Liver (tissue), 9 donors: ENCODE measurements around the gene KCNQ1. TPM values are rescaled to one million over a fixed set of nuclear protein-coding genes. Genes with fewer than 3 reads are reported as not detected.

Experiments
- DNase-seq: peaks from one replicate; pipeline ENCODE4 v3.0.0-alpha.2; 2017; ENCODE audit warnings: low spot score
- H3K27ac ChIP-seq, 2 donors: one replicate each; pipeline ENCODE4 v1.7.0; 2013; ENCODE audit warnings: inconsistent platforms in 2 of 2, low read length in 2 of 2, control low read depth in 1 of 2, low read depth in 1 of 2, mild to moderate bottlenecking in 1 of 2
- H3K27me3 ChIP-seq, 4 donors: one replicate each; pipeline versions ENCODE4 v1.6.1 to v1.7.0; 2013; ENCODE audit warnings: low read length in 3 of 4, inconsistent platforms in 1 of 4, mild to moderate bottlenecking in 1 of 4, moderate library complexity in 1 of 4; ENCODE audit not compliant: control insufficient read depth in 4 of 4, insufficient read depth in 4 of 4
- H3K36me3 ChIP-seq, 4 donors: one replicate each; pipeline versions ENCODE4 v1.6.1 to v1.7.0; 2013; ENCODE audit warnings: low read length in 3 of 4, mild to moderate bottlenecking in 3 of 4, low read depth in 1 of 4, moderate library complexity in 1 of 4; ENCODE audit not compliant: control insufficient read depth in 4 of 4, insufficient read depth in 3 of 4
- H3K4me1 ChIP-seq, 4 donors: one replicate each; pipeline versions ENCODE4 v1.6.1 to v1.7.0; 2013; ENCODE audit warnings: low read length in 3 of 4, mild to moderate bottlenecking in 3 of 4, moderate library complexity in 1 of 4; ENCODE audit not compliant: control insufficient read depth in 4 of 4, insufficient read depth in 4 of 4
- H3K4me3 ChIP-seq, 3 donors: one replicate each; pipeline versions ENCODE4 v1.6.1 to v1.7.0; 2013; ENCODE audit warnings: low read length in 3 of 3, control low read depth in 1 of 3, low read depth in 1 of 3, mild to moderate bottlenecking in 1 of 3
- H3K9ac ChIP-seq, 2 donors: one replicate each; pipeline ENCODE4 v1.7.0; 2013; ENCODE audit warnings: low read length in 2 of 2, mild to moderate bottlenecking in 2 of 2, moderate library complexity in 2 of 2, control low read depth in 1 of 2, low read depth in 1 of 2
- H3K9me3 ChIP-seq, 4 donors: one replicate each; pipeline versions ENCODE4 v1.6.1 to v1.7.0; 2013; ENCODE audit warnings: low read length in 3 of 4; ENCODE audit not compliant: control insufficient read depth in 4 of 4
- ATF3 ChIP-seq: IDR thresholded peaks from 2 replicates; pipeline ENCODE4 v1.6.1; 2016; ENCODE audit warnings: antibody characterized with exemption
- CTCF ChIP-seq: fragments of 150-350 bp; IDR thresholded peaks from 2 replicates; pipeline ENCODE4 v1.5.1; 2017; ENCODE audit warnings: improper control_type of control experiment, low read depth, low read length; ENCODE audit not compliant: missing input control
- EGR1 ChIP-seq, 2 donors: IDR thresholded peaks; 2 replicates each; pipeline ENCODE4 v1.6.1; 2016 to 2018; ENCODE audit warnings: antibody characterized with exemption in 2 of 2, low read depth in 2 of 2
- FOXA1 ChIP-seq: IDR thresholded peaks from 2 replicates; pipeline ENCODE4 v1.6.1; 2016; ENCODE audit warnings: antibody characterized with exemption
- FOXA2 ChIP-seq: IDR thresholded peaks from 2 replicates; pipeline ENCODE4 v1.6.1; 2016; ENCODE audit warnings: antibody characterized with exemption
- GABPA ChIP-seq, 2 donors: IDR thresholded peaks in 1 of 2; conservative IDR thresholded peaks in 1 of 2; 2 replicates each; pipeline ENCODE4 v1.6.1; 2016; ENCODE audit warnings: antibody characterized with exemption in 2 of 2, mild to moderate bottlenecking in 1 of 2, moderate library complexity in 1 of 2
- HNF4A ChIP-seq, 2 donors: conservative IDR thresholded peaks; 2 replicates each; pipeline ENCODE4 v1.6.1; 2016; ENCODE audit warnings: antibody characterized with exemption in 2 of 2, mild to moderate bottlenecking in 2 of 2
- HNF4G ChIP-seq: IDR thresholded peaks from 2 replicates; pipeline ENCODE4 v1.6.1; 2016; ENCODE audit warnings: antibody characterized with exemption
- JUND ChIP-seq, 2 donors: IDR thresholded peaks; 2 replicates each; pipeline ENCODE4 v1.6.1; 2016; ENCODE audit warnings: antibody characterized with exemption in 2 of 2
- MAX ChIP-seq: IDR thresholded peaks from 2 replicates; pipeline ENCODE4 v1.6.1; 2016; ENCODE audit warnings: antibody characterized with exemption
- NR2F2 ChIP-seq: IDR thresholded peaks from 2 replicates; pipeline ENCODE4 v1.6.1; 2016; ENCODE audit warnings: antibody characterized with exemption
- RAD21 ChIP-seq, 2 donors: IDR thresholded peaks; 2 replicates each; pipeline ENCODE4 v1.6.1; 2016; ENCODE audit warnings: antibody characterized with exemption in 2 of 2, mild to moderate bottlenecking in 2 of 2
- REST ChIP-seq: IDR thresholded peaks from 2 replicates; pipeline ENCODE4 v1.6.1; 2016; ENCODE audit warnings: antibody characterized with exemption, mild to moderate bottlenecking
- RXRA ChIP-seq, 2 donors: IDR thresholded peaks; 2 replicates each; pipeline ENCODE4 v1.6.1; 2017 to 2018; ENCODE audit warnings: antibody characterized with exemption in 2 of 2, mild to moderate bottlenecking in 1 of 2
- SP1 ChIP-seq: IDR thresholded peaks from 2 replicates; pipeline ENCODE4 v1.6.1; 2018; ENCODE audit warnings: antibody characterized with exemption, mild to moderate bottlenecking
- TAF1 ChIP-seq: conservative IDR thresholded peaks from 2 replicates; pipeline ENCODE4 v1.6.1; 2016; ENCODE audit warnings: antibody characterized with exemption, mild to moderate bottlenecking
- YY1 ChIP-seq: IDR thresholded peaks from 2 replicates; pipeline ENCODE4 v1.6.1; 2016; ENCODE audit warnings: antibody characterized with exemption, mild to moderate bottlenecking
- ZBTB33 ChIP-seq: IDR thresholded peaks from 2 replicates; pipeline ENCODE4 v1.6.1; 2016; ENCODE audit warnings: antibody characterized with exemption
- WGBS: extraction: QIAGEN DNeasy Blood & Tissue Kit; methylation state at CpG from one replicate; pipeline ENCODE4 v1.1.7; 2013; 5-methylcytosine and 5-hydroxymethylcytosine counted together
- polyA plus RNA-seq, 2 donors: library from polyadenylated mRNA; stranded (reverse) in 1 of 2; unstranded in 1 of 2; fragments of 200-250 nt in 1 of 2; fragments of >200 nt in 1 of 2; fragmentation: Nextera tagmentation in 1 of 2; extraction: Ambion mirVana in 1 of 2; gene quantifications; one replicate each; pipeline versions ENCODE4 v1.2.1 to v1.2.3, GENCODE V29; 2013 to 2015
- total RNA-seq, 2 donors: library from RNA; depleted of rRNA; stranded (reverse); fragments of >200 nt; gene quantifications; one replicate each; pipeline ENCODE4 v1.2.3, GENCODE V29; 2014
- donor health status: healthy.
- donor health status: healthy.
- donor health status: healthy.
- donor health status: healthy.
- donor health status: healthy.

KCNQ1 gene
- total and polyA plus RNA-seq, 4 donors = 0.31 to 2.2 (median 1.5) TPM

- Histone ChIP-seq H3K27me3 (peaks cover 0 to 6% (median 0%) of the 10 kb centered on the region in 4 donors), H3K4me1 (peaks cover 0 to 8% (median 5%) of the 10 kb centered on the region in 4 donors), H3K9ac (no peak overlapping the region), H3K4me3 (no peak overlapping the region), H3K36me3 (no peaks in the 10 kb centered on the region), H3K27ac (no peak overlapping the region), H3K9me3 (no peaks in the 10 kb centered on the region)
- WGBS = 30% methylated on average over 43 of the region's 43 CpGs
- TF ChIP-seq EGR1 (IDR thresholded peaks at IDR 0.05; ENCODE audit: low read depth in 2 of 2) = no peak
- no peak for TF ChIP-seq RXRA (IDR thresholded peaks at IDR 0.05)
- no peak for TF ChIP-seq ATF3
- no peak for TF ChIP-seq JUND (IDR thresholded peaks at IDR 0.05)
- no peak for TF ChIP-seq FOXA2
- TF ChIP-seq RAD21 (IDR thresholded peaks at IDR 0.05) = peak; percentile 96 to 97
- TF ChIP-seq ZBTB33 = no peak
- TF ChIP-seq MAX = no peak
- TF ChIP-seq REST = no peak
- TF ChIP-seq CTCF = peak; percentile 99
- TF ChIP-seq SP1 = no peak
- TF ChIP-seq HNF4G = no peak
- TF ChIP-seq TAF1 = no peak
- no peak for TF ChIP-seq FOXA1
- TF ChIP-seq NR2F2 = no peak
- no peak for TF ChIP-seq GABPA (IDR thresholded peaks at IDR 0.05 in 1 of 2, conservative IDR thresholded peaks at IDR 0.05 in 1 of 2)
- TF ChIP-seq HNF4A (conservative IDR thresholded peaks at IDR 0.05) = no peak
- TF ChIP-seq YY1 = no peak
- peak; percentile 93 for DNase-seq
These were observed 88.1 kb downstream of the KCNQ1 start for GRCh38 chr11:2532704-2533586.
